GM19397 (cell line): ENCODE measurements around the gene COL7A1.

Experiments
- ATAC-seq: cut with Tn5 transposase; IDR thresholded peaks from one replicate; pipeline ENCODE4 v1.9.1; 2021; ENCODE audit warnings: mild to moderate bottlenecking, moderate library complexity; ENCODE audit not compliant: unreplicated experiment

The COL7A1 gene

GRCh38 chr3:48592519-48593087, 2.5 kb downstream of the COL7A1 start:
- ATAC-seq = no peak

- no peak for ATAC-seq
Measured at GRCh38 chr3:48591886-48592518, 3.1 kb downstream of the COL7A1 start.

GRCh38 chr3:48591436-48591835, 3.7 kb downstream of the COL7A1 start:
- no peak for ATAC-seq

- no peak for ATAC-seq
Measured at GRCh38 chr3:48588230-48588629, 6.9 kb downstream of the COL7A1 start.

GRCh38 chr3:48587686-48588085, 7.4 kb downstream of the COL7A1 start:
- ATAC-seq = no peak

GRCh38 chr3:48585411-48585810, 9.7 kb downstream of the COL7A1 start:
- no peak for ATAC-seq

- ATAC-seq = no peak
Measured at GRCh38 chr3:48584836-48585235, 10.3 kb downstream of the COL7A1 start.

- ATAC-seq = no peak
Measured at GRCh38 chr3:48581621-48582481, 13.3 kb downstream of the COL7A1 start.

GRCh38 chr3:48576647-48577046, 18.5 kb downstream of the COL7A1 start:
- ATAC-seq = no peak

GRCh38 chr3:48575366-48575765, 19.8 kb downstream of the COL7A1 start:
- no peak for ATAC-seq

GRCh38 chr3:48573973-48574585, 21.1 kb downstream of the COL7A1 start:
- ATAC-seq = no peak

- ATAC-seq = no peak
Measured at GRCh38 chr3:48572517-48572916, 22.6 kb downstream of the COL7A1 start.

- no peak for ATAC-seq
Measured at GRCh38 chr3:48571938-48572337, 23.2 kb downstream of the COL7A1 start.

GRCh38 chr3:48569808-48570450, 25.2 kb downstream of the COL7A1 start:
- no peak for ATAC-seq

GRCh38 chr3:48569400-48569799, 25.7 kb downstream of the COL7A1 start:
- no peak for ATAC-seq

- ATAC-seq = no peak
Measured at GRCh38 chr3:48568476-48568875, 26.7 kb downstream of the COL7A1 start.

GRCh38 chr3:48567500-48567899, 27.6 kb downstream of the COL7A1 start:
- ATAC-seq = no peak

- no peak for ATAC-seq
Measured at GRCh38 chr3:48567090-48567489, 28.0 kb downstream of the COL7A1 start.

GRCh38 chr3:48566401-48566760, 28.7 kb downstream of the COL7A1 start:
- ATAC-seq = no peak

- ATAC-seq = no peak
Measured at GRCh38 chr3:48565591-48566400, 29.3 kb downstream of the COL7A1 start.
